ENCODE data around the gene PEAR1. TPM values are rescaled to one million over a fixed set of nuclear protein-coding genes. Genes with fewer than 3 reads are reported as not detected.

PEAR1 gene
- total RNA-seq, 1 experiment from 2014 or later, result 3.0 TPM

- no peaks in the 10 kb centered on the region for H3K36me3 Mint-ChIP-seq (ENCODE audit: insufficient read depth, unreplicated experiment)
- CTCF ChIA-PET, result interaction anchor here (0.6 kb wide), 1 partner anchor 319 kb away, joined by 3 read pairs; no protein-coding TSS in a partner anchor
- TF ChIP-seq CTCF (IDR thresholded peaks at IDR 0.05; ENCODE audit: unreplicated experiment), result no peak
- intact Hi-C loops (cut with micrococcal nuclease; ENCODE audit: unreplicated experiment), result no loop called here
- no peaks in the 10 kb centered on the region for H3K9me3 Mint-ChIP-seq (ENCODE audit: low read depth, unreplicated experiment)
- H3K27me3 Mint-ChIP-seq (ENCODE audit: unreplicated experiment), result peaks cover 98% of the 10 kb centered on the region
- no peak overlapping the region for H3K4me3 Mint-ChIP-seq (ENCODE audit: low read depth, unreplicated experiment)
- no peaks in the 10 kb centered on the region for H3K4me1 Mint-ChIP-seq (ENCODE audit: low read depth, unreplicated experiment)
- no peak for DNase-seq
- no TSS peak for BruUV-seq (replicated peaks)
- no peak overlapping the region for H3K27ac Mint-ChIP-seq (ENCODE audit: unreplicated experiment)
Measured at GRCh38 chr1:156879876-156880275, 13.6 kb upstream of the PEAR1 start.

- intact Hi-C loops (cut with micrococcal nuclease; ENCODE audit: unreplicated experiment), result no loop called here
- BruUV-seq (replicated peaks), result no TSS peak
- Mint-ChIP-seq H3K9me3 (ENCODE audit: low read depth, unreplicated experiment) (no peaks in the 10 kb centered on the region), H3K4me1 (ENCODE audit: low read depth, unreplicated experiment) (no peaks in the 10 kb centered on the region), H3K36me3 (ENCODE audit: insufficient read depth, unreplicated experiment) (no peaks in the 10 kb centered on the region), H3K4me3 (ENCODE audit: low read depth, unreplicated experiment) (no peak overlapping the region), H3K27ac (ENCODE audit: unreplicated experiment) (no peak overlapping the region), H3K27me3 (ENCODE audit: unreplicated experiment) (peaks cover 98% of the 10 kb centered on the region)
- no peak for TF ChIP-seq CTCF (IDR thresholded peaks at IDR 0.05; ENCODE audit: unreplicated experiment)
- CTCF ChIA-PET, result interaction anchor here (0.6 to 1.3 kb wide), 2 partner anchors 47 to 319 kb away, joined by 3 read pairs; no protein-coding TSS in a partner anchor
- no peak for DNase-seq
Measured at GRCh38 chr1:156880473-156880872, 13.0 kb upstream of the PEAR1 start.

- H3K4me3 Mint-ChIP-seq (ENCODE audit: low read depth, unreplicated experiment), result no peak overlapping the region
- BruUV-seq (replicated peaks), result no TSS peak
- peaks cover 100% of the 10 kb centered on the region for H3K27me3 Mint-ChIP-seq (ENCODE audit: unreplicated experiment)
- intact Hi-C loops (cut with micrococcal nuclease; ENCODE audit: unreplicated experiment), result no loop called here
- H3K4me1 Mint-ChIP-seq (ENCODE audit: low read depth, unreplicated experiment), result no peaks in the 10 kb centered on the region
- no peaks in the 10 kb centered on the region for H3K36me3 Mint-ChIP-seq (ENCODE audit: insufficient read depth, unreplicated experiment)
- no peak for DNase-seq
- CTCF ChIA-PET, result interaction anchor here (0.9 to 1.3 kb wide), 2 partner anchors 9 to 47 kb away, joined by 3 read pairs; no protein-coding TSS in a partner anchor
- H3K9me3 Mint-ChIP-seq (ENCODE audit: low read depth, unreplicated experiment), result no peaks in the 10 kb centered on the region
- no peak for TF ChIP-seq CTCF (IDR thresholded peaks at IDR 0.05; ENCODE audit: unreplicated experiment)
- H3K27ac Mint-ChIP-seq (ENCODE audit: unreplicated experiment), result no peak overlapping the region
Measured at GRCh38 chr1:156881101-156881500, 12.4 kb upstream of the PEAR1 start.

GRCh38 chr1:156881663-156882062, 11.9 kb upstream of the PEAR1 start:
- Mint-ChIP-seq H3K4me3 (ENCODE audit: low read depth, unreplicated experiment) (no peak overlapping the region), H3K27me3 (ENCODE audit: unreplicated experiment) (peaks cover 100% of the 10 kb centered on the region), H3K27ac (ENCODE audit: unreplicated experiment) (no peak overlapping the region), H3K36me3 (ENCODE audit: insufficient read depth, unreplicated experiment) (no peaks in the 10 kb centered on the region), H3K4me1 (ENCODE audit: low read depth, unreplicated experiment) (no peaks in the 10 kb centered on the region), H3K9me3 (ENCODE audit: low read depth, unreplicated experiment) (no peaks in the 10 kb centered on the region)
- BruUV-seq (replicated peaks), result no TSS peak
- DNase-seq, result no peak
- TF ChIP-seq CTCF (IDR thresholded peaks at IDR 0.05; ENCODE audit: unreplicated experiment), result no peak
- CTCF ChIA-PET, result interaction anchor here (0.9 to 1.3 kb wide), 2 partner anchors 9 to 46 kb away, joined by 3 read pairs; no protein-coding TSS in a partner anchor
- intact Hi-C loops (cut with micrococcal nuclease; ENCODE audit: unreplicated experiment), result no loop called here
